ENCODE results near the gene FGF4. TPM values are rescaled to one million over a fixed set of nuclear protein-coding genes. Genes with fewer than 3 reads are reported as not detected.
A peak's percentile ranks its signal among the peaks of the same experiment; 100 is the strongest.

FGF4 gene
- total and polyA plus RNA-seq, 8 donors: not detected

DNA sequence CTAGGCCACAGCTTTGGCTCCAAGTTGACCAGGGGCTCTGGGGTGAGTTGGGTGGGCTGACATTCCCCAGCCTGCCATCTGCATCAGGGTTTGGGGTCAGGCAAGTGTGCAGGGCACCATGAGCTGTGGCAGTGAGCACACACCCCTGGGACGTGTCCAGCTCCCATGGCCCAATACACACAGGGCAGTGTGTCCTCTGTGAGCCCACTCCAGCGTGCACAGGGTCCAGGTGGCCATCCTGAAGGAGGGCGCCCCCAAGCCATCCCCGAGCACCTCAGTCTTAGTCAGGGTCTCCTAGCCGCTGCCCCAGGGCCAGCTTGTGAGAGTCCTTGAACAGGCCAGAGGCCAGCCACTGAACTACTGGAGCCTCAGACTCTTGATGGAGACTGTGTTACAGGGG lies 45.3 kb upstream of the FGF4 start:
- ATAC-seq: no peak

GRCh38 chr11:69819541-69820070 lies 44.5 kb upstream of the FGF4 start:
- DNase-seq (peak in 1 of 4 donors; percentile 73), ATAC-seq (no peak)
- no peak overlapping the region for H3K27ac ChIP-seq
- H3K27me3 ChIP-seq: peaks cover 58 to 97% of the 10 kb centered on the region in 2 donors
- no peaks in the 10 kb centered on the region for H3K36me3 ChIP-seq
- no peak for TF ChIP-seq CTCF (IDR thresholded peaks at IDR 0.05)
- no peak overlapping the region for H3K4me3 ChIP-seq
- H3K9me3 ChIP-seq: no peaks in the 10 kb centered on the region
- intact Hi-C loops (cut with DNase I): no loop called here
- no peaks in the 10 kb centered on the region for H3K4me1 ChIP-seq

More for the DNA sequence above, 45.3 kb upstream of the FGF4 start:
- DNase-seq: peak in 1 of 4 donors; percentile 51
- no peak overlapping the region for H3K27ac ChIP-seq
- H3K4me1 ChIP-seq: no peaks in the 10 kb centered on the region
- H3K9me3 ChIP-seq: no peaks in the 10 kb centered on the region
- peaks cover 58 to 100% of the 10 kb centered on the region in 2 donors for H3K27me3 ChIP-seq
- intact Hi-C loops (cut with DNase I): no loop called here
- no peak overlapping the region for H3K4me3 ChIP-seq
- H3K36me3 ChIP-seq: no peaks in the 10 kb centered on the region
- TF ChIP-seq CTCF (IDR thresholded peaks at IDR 0.05): no peak

DNA sequence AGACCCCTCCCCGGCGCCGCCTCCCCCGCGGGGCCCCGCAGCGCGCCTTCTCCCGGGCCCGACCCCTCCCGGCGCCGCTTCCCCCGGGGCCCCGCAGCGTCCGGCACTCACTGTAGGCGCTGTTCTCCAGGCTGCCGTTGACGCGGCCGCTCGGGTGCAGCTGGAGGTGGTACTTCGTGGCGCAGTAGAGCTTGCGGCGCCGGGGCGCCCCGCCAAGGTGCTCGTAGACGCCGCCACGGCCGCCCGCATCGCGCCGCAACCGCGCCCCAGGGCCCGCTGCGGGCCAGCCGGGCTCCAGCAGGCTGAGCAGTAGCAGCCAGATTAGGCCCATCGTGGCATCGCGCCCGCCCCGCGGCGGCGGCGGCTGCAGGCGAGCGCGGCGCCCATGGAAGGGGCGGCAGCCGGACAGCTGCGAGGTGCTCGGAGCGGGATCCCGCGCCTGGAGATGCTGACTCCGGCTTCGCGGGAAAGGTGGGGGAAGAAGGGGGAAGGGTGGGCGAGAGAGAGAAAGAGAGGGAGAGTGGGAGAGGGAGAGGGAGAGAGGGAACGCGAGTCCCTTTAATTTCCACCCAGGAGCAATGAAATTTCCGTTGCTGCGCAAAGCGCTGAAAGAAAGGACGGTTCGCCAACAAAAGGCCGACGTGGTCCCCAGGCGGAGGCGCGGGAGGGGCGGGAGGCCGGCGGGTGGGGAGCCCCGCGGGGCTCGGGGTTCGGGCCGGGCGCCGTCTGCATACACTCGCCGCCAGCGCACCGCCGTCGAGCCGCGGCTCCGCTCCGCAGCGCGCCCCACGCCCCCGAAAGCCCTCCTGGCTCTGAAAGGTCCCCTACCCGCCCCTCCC lies 43.7 kb upstream of the FGF4 start, which contains the start of gene FGF3:
Gene FGF3, minus strand, starts transcription at position 814 of the 839 bp plus-strand sequence. Its CDS starts 483 bp downstream, at position 331.
- Histone ChIP-seq H3K9me3 (no peaks in the 10 kb centered on the region), H3K4me1 (no peaks in the 10 kb centered on the region), H3K27ac (no peak within 1 kb of the TSS), H3K36me3 (no peaks in the 10 kb centered on the region), H3K4me3 (no peak within 1 kb of the TSS), H3K27me3 (peaks cover 58 to 97% of the 10 kb centered on the region in 2 donors)
- no peak for TF ChIP-seq CTCF (IDR thresholded peaks at IDR 0.05)
- ATAC-seq (no peak), DNase-seq (peak in 1 of 4 donors; percentile 67)
- intact Hi-C loops (cut with DNase I): no loop called here

GRCh38 chr11:69818231-69818602 lies 43.1 kb upstream of the FGF4 start:
- Histone ChIP-seq H3K4me1 (no peaks in the 10 kb centered on the region), H3K9me3 (no peaks in the 10 kb centered on the region), H3K36me3 (no peaks in the 10 kb centered on the region), H3K4me3 (no peak overlapping the region), H3K27me3 (peaks cover 58 to 91% of the 10 kb centered on the region in 2 donors), H3K27ac (no peak overlapping the region)
- no peak for TF ChIP-seq CTCF (IDR thresholded peaks at IDR 0.05)
- no peak for ATAC-seq
- no peak for DNase-seq
- intact Hi-C loops (cut with DNase I): no loop called here
